Keratinocyte (primary cell): ENCODE results near the gene ERN2. TPM values are rescaled to one million over a fixed set of nuclear protein-coding genes. Genes with fewer than 3 reads are reported as not detected.

Experiments
- DNase-seq: peaks from one replicate; pipeline ENCODE4 v3.0.0-alpha.2; 2011; ENCODE audit warnings: low read depth, missing footprints, low spot score
- FAIRE-seq: peaks from 2 replicates; lab custom pipeline; 2011; peaks lifted over from hg19 to GRCh38; lab: Jason Lieb, UNC
- H2AFZ ChIP-seq: 2 replicates; pipeline ENCODE4 v1.6.0; 2012; ENCODE audit warnings: low read length, control low read depth, inconsistent platforms; ENCODE audit not compliant: control insufficient read depth
- H3K27ac ChIP-seq: 2 replicates; pipeline ENCODE4 v1.5.1; 2011; ENCODE audit warnings: low read length; ENCODE audit not compliant: control insufficient read depth, insufficient read depth
- H3K27me3 ChIP-seq: 3 replicates; pipeline ENCODE4 v1.6.0; 2011; ENCODE audit warnings: low read length; ENCODE audit not compliant: control insufficient read depth, insufficient read depth; ENCODE audit errors: extremely low read depth
- H3K36me3 ChIP-seq, 2 experiments: 2 replicates in 1 of 2; 3 replicates in 1 of 2; pipeline ENCODE4 v1.5.1; 2011; ENCODE audit warnings: low read length in 2 of 2, mild to moderate bottlenecking in 1 of 2; ENCODE audit not compliant: control insufficient read depth in 2 of 2, insufficient read depth in 2 of 2; ENCODE audit errors: extremely low read depth in 1 of 2
- H3K4me1 ChIP-seq: 3 replicates; pipeline ENCODE4 v1.5.1; 2011; ENCODE audit warnings: low read length; ENCODE audit not compliant: control insufficient read depth, insufficient read depth; ENCODE audit errors: extremely low read depth
- H3K4me2 ChIP-seq: 3 replicates; pipeline ENCODE4 v1.6.0; 2011; ENCODE audit warnings: low read depth, low read length; ENCODE audit not compliant: control insufficient read depth, insufficient read depth; ENCODE audit errors: extremely low read depth
- H3K4me3 ChIP-seq, 3 experiments: fragments of 200-600 bp in 1 of 3; sonication (generic) in 1 of 3; 2 replicates in 2 of 3; 3 replicates in 1 of 3; pipeline ENCODE4 v1.5.1; 2011 to 2016; ENCODE audit warnings: low read length in 3 of 3, mild to moderate bottlenecking in 3 of 3, control low read depth in 2 of 3, inconsistent platforms in 1 of 3, low read depth in 1 of 3, mixed read lengths in 1 of 3, mixed run types in 1 of 3, moderate library complexity in 1 of 3; ENCODE audit not compliant: control insufficient read depth in 2 of 3, insufficient read depth in 2 of 3; ENCODE audit errors: extremely low read depth in 1 of 3
- H3K79me2 ChIP-seq: 2 replicates; pipeline ENCODE4 v1.6.0; 2012; ENCODE audit warnings: low read length; ENCODE audit not compliant: control insufficient read depth, insufficient read depth
- H3K9ac ChIP-seq: 3 replicates; pipeline ENCODE4 v1.6.0; 2011; ENCODE audit warnings: low read length; ENCODE audit not compliant: control insufficient read depth, insufficient read depth; ENCODE audit errors: extremely low read depth
- H3K9me1 ChIP-seq: 3 replicates; pipeline ENCODE4 v1.6.0; 2011; ENCODE audit warnings: low read length; ENCODE audit not compliant: control insufficient read depth, insufficient read depth; ENCODE audit errors: extremely low read depth
- H3K9me3 ChIP-seq: 2 replicates; pipeline ENCODE4 v1.5.1; 2012; ENCODE audit warnings: low read depth, low read length; ENCODE audit not compliant: control insufficient read depth
- H4K20me1 ChIP-seq: 3 replicates; pipeline ENCODE4 v1.6.0; 2011; ENCODE audit warnings: low read length; ENCODE audit not compliant: control insufficient read depth, insufficient read depth; ENCODE audit errors: extremely low read depth
- EZH2 ChIP-seq: IDR thresholded peaks from one replicate; pipeline ENCODE4 v1.6.1; 2012; ENCODE audit warnings: inconsistent platforms, mild to moderate bottlenecking, low read length, moderate library complexity
- dilution Hi-C: fragments of 300-500 bp; cut with MboI; formaldehyde crosslinking; loops from one replicate; pipeline ENCODE4 v1.7.0; 2020; ENCODE audit warnings: low sequenced_read_pairs; ENCODE audit not compliant: extremely low pct_ligation_motif_present
- polyA plus RNA-seq, 5 experiments: library from polyadenylated mRNA; depleted of rRNA in 3 of 5; stranded (reverse) in 3 of 5; stranded (forward) in 1 of 5; unstranded in 1 of 5; fragments of >200 nt; gene quantifications; 1 replicate in 1 of 5; 2 replicates in 3 of 5; 3 replicates in 1 of 5; pipeline versions ENCODE4 v1.2.1 to v1.2.3, GENCODE V29; 2011 to 2012; ENCODE audit warnings: missing spikeins in 2 of 5, low read depth in 1 of 5, low replicate concordance in 1 of 5
- TF ChIP-seq, protein P1 (sequence below), 3 experiments: IDR thresholded peaks in 1 of 3; conservative IDR thresholded peaks in 1 of 3; optimal IDR thresholded peaks in 1 of 3; 2 replicates in 2 of 3; 3 replicates in 1 of 3; pipeline versions ENCODE3 to v1.5.1; 2011; ENCODE audit warnings: low read length in 3 of 3, mild to moderate bottlenecking in 3 of 3, moderate library complexity in 2 of 3, control low read depth in 1 of 3, inconsistent platforms in 1 of 3; ENCODE audit not compliant: insufficient read depth in 2 of 3; ENCODE audit errors: extremely low read depth in 1 of 3

The ERN2 gene
- polyA plus RNA-seq, 1 donor (not counting 4 experiments of a cell fraction or from before 2014, with no cell fraction given) = not detected

DNA sequence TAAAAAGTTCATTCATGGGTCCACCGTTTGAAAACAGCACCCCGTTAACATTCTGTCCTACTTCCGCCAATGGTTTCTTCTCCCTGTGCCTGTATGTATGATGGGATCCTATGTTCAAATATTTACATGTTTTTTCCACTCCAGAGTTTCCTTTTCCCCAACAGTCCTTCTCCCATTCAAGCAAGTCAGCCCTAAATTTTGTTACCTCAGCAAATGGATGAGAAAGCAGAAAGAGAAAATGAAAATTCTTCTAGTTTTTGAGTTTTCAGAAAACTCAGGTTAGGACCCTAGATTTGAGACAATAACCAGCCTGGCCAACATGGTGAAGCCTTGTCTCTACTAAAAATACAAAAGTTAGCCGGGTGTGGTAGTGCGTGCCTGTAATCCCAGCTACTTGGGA is 3.5 kb upstream of the ERN2 start:
- Histone ChIP-seq H3K79me2 (no peaks in the 10 kb centered on the region), H2AFZ (no peak overlapping the region), H4K20me1 (no peaks in the 10 kb centered on the region), H3K36me3 (no peaks in the 10 kb centered on the region), H3K27me3 (peaks cover 31% of the 10 kb centered on the region), H3K4me2 (no peak overlapping the region), H3K27ac (no peak overlapping the region), H3K4me1 (no peaks in the 10 kb centered on the region), H3K4me3 (no peak overlapping the region), H3K9me3 (no peaks in the 10 kb centered on the region), H3K9me1 (no peaks in the 10 kb centered on the region), H3K9ac (no peak overlapping the region)
- DNase-seq (no peak), FAIRE-seq (no peak)
- dilution Hi-C loops = no loop called here
- TF ChIP-seq, protein P1, sequence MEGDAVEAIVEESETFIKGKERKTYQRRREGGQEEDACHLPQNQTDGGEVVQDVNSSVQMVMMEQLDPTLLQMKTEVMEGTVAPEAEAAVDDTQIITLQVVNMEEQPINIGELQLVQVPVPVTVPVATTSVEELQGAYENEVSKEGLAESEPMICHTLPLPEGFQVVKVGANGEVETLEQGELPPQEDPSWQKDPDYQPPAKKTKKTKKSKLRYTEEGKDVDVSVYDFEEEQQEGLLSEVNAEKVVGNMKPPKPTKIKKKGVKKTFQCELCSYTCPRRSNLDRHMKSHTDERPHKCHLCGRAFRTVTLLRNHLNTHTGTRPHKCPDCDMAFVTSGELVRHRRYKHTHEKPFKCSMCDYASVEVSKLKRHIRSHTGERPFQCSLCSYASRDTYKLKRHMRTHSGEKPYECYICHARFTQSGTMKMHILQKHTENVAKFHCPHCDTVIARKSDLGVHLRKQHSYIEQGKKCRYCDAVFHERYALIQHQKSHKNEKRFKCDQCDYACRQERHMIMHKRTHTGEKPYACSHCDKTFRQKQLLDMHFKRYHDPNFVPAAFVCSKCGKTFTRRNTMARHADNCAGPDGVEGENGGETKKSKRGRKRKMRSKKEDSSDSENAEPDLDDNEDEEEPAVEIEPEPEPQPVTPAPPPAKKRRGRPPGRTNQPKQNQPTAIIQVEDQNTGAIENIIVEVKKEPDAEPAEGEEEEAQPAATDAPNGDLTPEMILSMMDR (optimal IDR thresholded peaks at IDR 0.05 in 1 of 3, IDR thresholded peaks at IDR 0.05 in 1 of 3, conservative IDR thresholded peaks at IDR 0.05 in 1 of 3; ENCODE audit: extremely low read depth in 1 of 3, insufficient read depth in 2 of 3, low read length in 3 of 3) = no peak
- TF ChIP-seq EZH2 = no peak

DNA sequence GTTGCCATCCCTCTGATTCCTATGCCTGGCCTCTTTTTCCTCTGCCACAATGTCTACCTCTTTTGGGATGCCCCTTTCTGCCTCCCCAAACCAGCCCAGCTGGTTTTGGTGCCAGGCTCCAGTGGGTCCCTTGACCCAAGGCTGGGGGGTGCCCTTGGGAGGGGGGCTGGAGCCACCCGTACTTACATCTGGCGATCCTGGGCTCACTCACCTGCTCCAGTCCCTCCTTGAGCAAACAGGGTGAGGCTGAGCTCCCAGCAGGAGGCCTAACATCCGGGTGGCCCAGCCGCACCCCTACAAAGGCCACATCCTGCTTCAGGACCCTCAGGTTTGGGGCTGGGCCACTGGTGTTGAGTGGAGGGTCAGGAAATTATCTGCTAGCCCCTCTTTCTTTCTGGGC is 1.2 kb downstream of the ERN2 start:
- peaks cover 7% of the 10 kb centered on the region for H3K9me3 ChIP-seq
- H2AFZ ChIP-seq = no peak overlapping the region
- H3K27ac ChIP-seq = no peak overlapping the region
- no peaks in the 10 kb centered on the region for H4K20me1 ChIP-seq
- H3K79me2 ChIP-seq = no peaks in the 10 kb centered on the region
- no peak overlapping the region for H3K9ac ChIP-seq
- no peaks in the 10 kb centered on the region for H3K4me1 ChIP-seq
- no peaks in the 10 kb centered on the region for H3K36me3 ChIP-seq
- FAIRE-seq (no peak), DNase-seq (no peak)
- H3K9me1 ChIP-seq = no peaks in the 10 kb centered on the region
- H3K4me2 ChIP-seq = no peak overlapping the region
- H3K27me3 ChIP-seq = peaks cover 27% of the 10 kb centered on the region
- TF ChIP-seq EZH2 = no peak
- TF ChIP-seq, protein P1 (optimal IDR thresholded peaks at IDR 0.05 in 1 of 3, IDR thresholded peaks at IDR 0.05 in 1 of 3, conservative IDR thresholded peaks at IDR 0.05 in 1 of 3; ENCODE audit: extremely low read depth in 1 of 3, insufficient read depth in 2 of 3, low read length in 3 of 3) = no peak
- dilution Hi-C loops = no loop called here
- no peak overlapping the region for H3K4me3 ChIP-seq
